Fibroblast of skin of right biceps (primary cell): Measurements from ENCODE around the gene ATP8A2.
A peak's percentile ranks its signal among the peaks of the same experiment; 100 is the strongest.
"Not testable (repeated sequence)": the region's sequence is repeated elsewhere in the genome, so short reads cannot be mapped to it uniquely, and the experiment has no call there.

Experiments used
- DNase-seq: peaks from one replicate; pipeline ENCODE4 v3.0.0-alpha.2; 2013

Gene ATP8A2

GRCh38 chr13:26058704-26059103 lies 686.9 kb downstream of the ATP8A2 start:
- DNase-seq = no peak

- no peak for DNase-seq
These were observed 688.6 kb downstream of the ATP8A2 start for GRCh38 chr13:26060357-26060756.

GRCh38 chr13:26061256-26061655 lies 689.5 kb downstream of the ATP8A2 start:
- no peak for DNase-seq

GRCh38 chr13:26061947-26062346 lies 690.2 kb downstream of the ATP8A2 start:
- peak; percentile 78 for DNase-seq

GRCh38 chr13:26062853-26063444 lies 691.2 kb downstream of the ATP8A2 start:
- peak; percentile 51 for DNase-seq

- DNase-seq = not testable (repeated sequence)
These were observed 694.7 kb downstream of the ATP8A2 start for GRCh38 chr13:26066492-26066891.

GRCh38 chr13:26067601-26068000 lies 695.8 kb downstream of the ATP8A2 start:
- no peak for DNase-seq

- not testable (repeated sequence) for DNase-seq
These were observed 696.6 kb downstream of the ATP8A2 start for GRCh38 chr13:26068372-26068771.

GRCh38 chr13:26069642-26070041 lies 697.9 kb downstream of the ATP8A2 start:
- not testable (repeated sequence) for DNase-seq

- no peak for DNase-seq
These were observed 699.9 kb downstream of the ATP8A2 start for GRCh38 chr13:26071691-26072090.

- not testable (repeated sequence) for DNase-seq
These were observed 700.6 kb downstream of the ATP8A2 start for GRCh38 chr13:26072335-26072734.

GRCh38 chr13:26074706-26075105 lies 702.9 kb downstream of the ATP8A2 start:
- peak; percentile 27 for DNase-seq
